Panc1 (cell line): ENCODE measurements around the gene LCT.

Experiments used
- CTCF ChIP-seq: fragments of 450-650 bp; IDR thresholded peaks from 2 replicates; pipeline ENCODE4 v1.5.1; 2017; ENCODE audit warnings: mild to moderate bottlenecking
- POLR2AphosphoS5 ChIP-seq: IDR thresholded peaks from 2 replicates; pipeline ENCODE4 v1.6.1; 2012; ENCODE audit warnings: mild to moderate bottlenecking, low read depth, low read length, moderate library complexity
- REST ChIP-seq, 2 experiments: IDR thresholded peaks; 2 replicates each; pipeline ENCODE4 v1.6.1; 2011 to 2012; ENCODE audit warnings: low read depth in 2 of 2, control low read depth in 1 of 2, low read length in 1 of 2, mild to moderate bottlenecking in 1 of 2, moderate library complexity in 1 of 2; ENCODE audit not compliant: insufficient read depth in 1 of 2
- SIN3A ChIP-seq: IDR thresholded peaks from 2 replicates; pipeline ENCODE4 v1.6.1; 2012; ENCODE audit warnings: low read depth, mild to moderate bottlenecking, low read length, moderate library complexity, borderline replicate concordance; ENCODE audit not compliant: insufficient read depth
- TCF7L2 ChIP-seq: IDR thresholded peaks from 2 replicates; pipeline ENCODE4 v1.6.1; 2011; ENCODE audit warnings: mild to moderate bottlenecking, low read depth, low read length, inconsistent platforms

GRCh38 chr2:135850892-135851668 is 14.1 kb upstream of the LCT start:
- no peak for TF ChIP-seq CTCF
- TF ChIP-seq TCF7L2: no peak
- TF ChIP-seq SIN3A: no peak
- TF ChIP-seq POLR2AphosphoS5: no peak
- TF ChIP-seq REST (IDR thresholded peaks at IDR 0.05; ENCODE audit: insufficient read depth in 1 of 2, low read depth in 2 of 2, low read length in 1 of 2): no peak
